ENCODE results near the gene CHFR.
"Not testable (repeated sequence)": the region's sequence is repeated elsewhere in the genome, so short reads cannot be mapped to it uniquely, and the experiment has no call there.

Gene CHFR, protein sequence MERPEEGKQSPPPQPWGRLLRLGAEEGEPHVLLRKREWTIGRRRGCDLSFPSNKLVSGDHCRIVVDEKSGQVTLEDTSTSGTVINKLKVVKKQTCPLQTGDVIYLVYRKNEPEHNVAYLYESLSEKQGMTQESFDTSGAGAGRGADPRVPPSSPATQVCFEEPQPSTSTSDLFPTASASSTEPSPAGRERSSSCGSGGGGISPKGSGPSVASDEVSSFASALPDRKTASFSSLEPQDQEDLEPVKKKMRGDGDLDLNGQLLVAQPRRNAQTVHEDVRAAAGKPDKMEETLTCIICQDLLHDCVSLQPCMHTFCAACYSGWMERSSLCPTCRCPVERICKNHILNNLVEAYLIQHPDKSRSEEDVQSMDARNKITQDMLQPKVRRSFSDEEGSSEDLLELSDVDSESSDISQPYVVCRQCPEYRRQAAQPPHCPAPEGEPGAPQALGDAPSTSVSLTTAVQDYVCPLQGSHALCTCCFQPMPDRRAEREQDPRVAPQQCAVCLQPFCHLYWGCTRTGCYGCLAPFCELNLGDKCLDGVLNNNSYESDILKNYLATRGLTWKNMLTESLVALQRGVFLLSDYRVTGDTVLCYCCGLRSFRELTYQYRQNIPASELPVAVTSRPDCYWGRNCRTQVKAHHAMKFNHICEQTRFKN

GRCh38 chr12:132887513-132888351 is at the start of gene CHFR:
TSS of gene CHFR (minus strand) at chr12:132887605. CDS start at chr12:132887328, 277 bp downstream.
- peak; percentile 97 for DNase-seq

GRCh38 chr12:132936921-132937320 is 49.5 kb upstream of the CHFR start:
- not testable (repeated sequence) for DNase-seq

DNA sequence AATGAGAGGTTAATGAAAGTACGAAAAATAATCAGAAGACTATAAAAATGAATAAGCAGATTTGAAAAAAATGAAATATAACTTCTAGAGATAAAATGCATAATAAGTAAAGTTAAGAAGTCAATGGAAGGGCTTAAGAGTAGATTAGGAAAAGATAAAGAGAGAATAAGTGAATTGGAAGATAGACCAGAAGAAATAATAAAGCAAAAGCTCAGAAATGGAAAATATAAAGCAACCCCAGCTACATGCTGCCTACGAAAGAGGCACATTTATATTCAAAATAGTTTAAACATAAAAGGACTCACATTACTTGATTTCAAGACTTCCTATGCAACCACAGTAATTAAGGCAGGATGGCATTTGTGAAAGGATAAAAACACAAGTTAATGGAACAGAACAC is 48.8 kb upstream of the CHFR start:
- DNase-seq: no peak

GRCh38 chr12:132926415-132926833 is 39.0 kb upstream of the CHFR start:
- no peak for DNase-seq

- DNase-seq: no peak
These were observed 38.4 kb upstream of the CHFR start for GRCh38 chr12:132925597-132926414.

DNA sequence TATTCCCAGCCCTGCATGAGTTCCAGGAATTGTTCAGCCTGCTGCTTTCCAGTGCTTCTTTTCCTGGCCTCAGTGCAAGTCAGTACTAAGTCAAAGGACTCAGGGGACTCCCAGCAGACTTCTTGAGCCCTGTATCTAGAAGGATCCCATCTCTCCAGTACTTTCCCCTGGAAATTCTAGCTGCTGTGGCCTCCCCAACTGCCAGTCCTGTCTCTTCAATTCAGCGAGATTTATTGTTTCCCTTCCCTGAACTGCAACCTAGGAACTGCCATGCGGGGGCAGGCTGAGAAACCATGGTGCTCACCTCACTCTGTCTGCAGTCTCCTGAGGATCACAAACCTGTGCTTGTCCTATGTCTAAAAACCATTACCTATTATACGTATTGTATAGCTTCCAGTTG is 37.0 kb upstream of the CHFR start:
- DNase-seq: no peak

- no peak for DNase-seq
These were observed 36.0 kb upstream of the CHFR start for GRCh38 chr12:132923356-132923909.

GRCh38 chr12:132922676-132923075 is 35.3 kb upstream of the CHFR start:
- no peak for DNase-seq

GRCh38 chr12:132921685-132922084 is 34.3 kb upstream of the CHFR start:
- no peak for DNase-seq

DNA sequence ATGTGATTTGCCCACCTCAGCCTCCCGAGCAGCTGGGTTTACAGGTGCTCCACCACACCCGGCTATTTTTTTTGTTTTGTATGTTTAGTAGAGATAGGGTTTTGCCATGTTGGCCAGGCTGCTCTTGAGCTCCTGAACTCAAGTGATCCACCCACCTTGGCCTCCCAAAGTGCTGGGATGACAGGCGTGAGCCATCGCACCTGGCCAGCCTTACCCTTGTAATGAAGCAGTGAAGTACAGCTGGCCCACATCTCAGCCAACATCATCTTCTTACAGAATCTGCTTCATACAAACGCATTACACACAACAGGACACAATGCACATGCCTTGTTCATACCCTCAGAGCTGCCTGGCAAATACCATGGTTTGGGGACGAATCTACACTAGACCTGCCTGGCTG is 31.3 kb upstream of the CHFR start:
- no peak for DNase-seq

DNA sequence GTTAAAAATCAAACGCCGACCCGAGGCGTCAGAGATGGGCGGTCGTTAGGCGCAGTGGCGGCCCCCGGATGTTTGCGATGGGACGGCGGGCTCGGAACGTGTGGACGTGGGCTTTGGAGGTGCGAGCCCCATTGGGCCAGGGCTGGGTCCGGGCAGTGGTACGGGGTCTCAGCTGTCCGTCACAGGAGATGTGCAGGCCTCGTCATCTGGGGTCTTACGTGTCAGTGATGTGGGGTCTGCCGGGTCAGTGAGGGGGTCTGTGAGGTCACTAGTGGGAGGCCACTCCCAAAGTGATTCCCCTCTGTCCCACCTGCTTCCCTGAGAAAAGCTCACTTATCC is 21.6 kb upstream of the CHFR start:
- no peak for DNase-seq

DNA sequence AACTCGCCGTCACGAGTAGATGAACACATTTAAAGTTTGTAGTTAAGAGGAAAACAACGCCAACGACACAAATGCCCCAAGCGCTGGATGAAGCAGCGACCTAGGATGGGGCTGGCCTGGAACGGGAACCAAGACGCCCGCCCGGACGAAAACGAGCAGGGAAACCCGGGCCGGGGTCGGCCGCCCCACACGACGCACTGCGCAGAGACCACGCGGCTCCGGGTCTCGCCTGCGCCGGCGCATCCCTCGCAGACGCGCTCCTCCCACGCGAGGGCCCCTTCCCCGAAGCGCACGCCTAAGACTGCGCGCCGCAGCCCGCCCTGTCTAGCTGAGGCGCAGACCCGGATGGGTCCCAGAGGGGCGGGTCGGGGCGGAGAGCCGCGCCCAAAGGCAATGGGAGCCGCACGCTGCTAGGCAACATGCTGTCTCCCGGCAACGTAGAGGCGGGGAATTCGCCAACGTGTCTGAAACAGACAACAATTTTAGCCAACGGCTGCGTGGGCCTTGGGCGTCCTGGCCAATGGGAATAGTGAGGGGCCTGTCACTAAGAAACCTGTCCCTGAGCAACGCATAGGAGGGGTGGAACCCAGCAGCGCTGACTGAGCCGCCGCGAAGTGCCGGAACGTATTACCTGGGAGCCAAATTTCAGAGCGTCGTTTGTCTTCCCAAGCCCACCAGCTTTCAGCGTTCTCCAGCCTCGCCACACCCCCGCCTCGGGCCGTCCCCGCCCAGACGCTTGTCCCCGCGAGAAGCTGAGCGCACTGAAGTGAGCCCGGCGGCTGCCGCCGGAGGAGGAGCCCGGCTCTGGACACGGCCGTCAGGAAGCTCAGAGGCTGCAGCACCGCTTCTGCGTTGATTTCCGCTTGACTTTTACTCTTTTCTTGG is 21.0 kb upstream of the CHFR start:
- peak; percentile 94 for DNase-seq

DNA sequence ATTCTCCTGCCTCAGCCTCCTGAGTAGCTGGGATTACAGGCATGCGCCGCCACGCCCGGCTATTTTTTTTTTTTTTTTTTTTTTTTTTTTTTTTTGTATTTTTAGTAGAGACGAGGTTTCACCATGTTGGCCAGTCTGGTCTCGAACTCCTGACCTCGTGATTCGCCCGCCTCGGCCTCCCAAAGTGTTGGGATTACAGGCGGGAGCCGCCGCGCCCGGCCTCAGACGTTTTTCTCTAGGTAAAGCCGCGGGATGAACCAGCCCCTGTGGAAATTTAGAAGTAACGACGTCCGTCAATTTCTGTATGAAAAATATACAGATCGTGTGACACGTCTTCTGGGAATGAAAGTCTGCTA is 20.4 kb upstream of the CHFR start:
- not testable (repeated sequence) for DNase-seq

DNA sequence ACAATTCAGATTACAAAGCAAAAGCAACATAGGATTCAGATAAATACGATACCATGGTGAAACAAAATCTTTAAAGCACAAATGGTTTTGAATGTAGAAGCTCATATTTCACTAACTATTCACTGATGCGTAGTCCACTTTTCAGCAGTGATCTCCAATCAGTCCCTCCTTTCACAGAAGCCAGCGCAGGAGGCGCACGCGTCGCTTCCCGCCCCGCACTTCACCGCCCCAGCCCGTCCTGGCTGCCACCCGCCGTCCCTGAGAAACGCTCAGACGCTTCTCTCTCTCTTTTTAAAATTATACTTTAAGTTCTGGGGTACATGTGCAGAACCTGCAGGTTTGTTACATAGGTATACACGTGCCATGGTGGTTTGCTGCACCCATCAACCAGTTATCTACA is 19.8 kb upstream of the CHFR start:
- no peak for DNase-seq

DNA sequence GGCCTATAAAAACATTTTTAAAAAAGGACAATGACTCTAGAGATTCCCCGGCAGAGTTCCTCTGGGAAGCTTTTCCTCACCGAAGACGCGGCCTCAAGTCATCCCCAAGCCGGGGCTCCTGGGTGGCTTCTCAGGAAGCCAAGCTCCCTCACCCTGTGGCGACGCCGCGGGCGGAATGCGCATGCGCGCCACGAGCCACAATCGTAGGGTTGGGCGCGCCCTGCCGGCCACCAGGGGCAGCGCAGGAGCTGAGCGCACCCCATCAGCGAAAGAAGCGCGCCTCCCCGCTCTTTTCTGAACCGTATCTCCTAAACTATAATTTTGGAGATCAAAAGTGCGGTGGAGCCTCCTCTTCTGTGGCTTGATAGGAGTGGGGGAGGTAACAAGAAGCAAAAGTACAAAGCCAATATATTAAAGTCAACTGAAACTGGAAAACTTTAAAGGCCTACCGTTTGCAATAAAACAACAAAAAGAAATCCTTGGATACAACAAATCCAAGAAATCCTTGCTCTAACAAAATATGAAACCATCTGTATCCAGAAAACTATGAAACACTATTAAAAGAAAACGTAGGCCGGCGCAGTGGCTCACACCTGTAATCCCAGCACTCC is 17.4 kb upstream of the CHFR start:
- DNase-seq: peak; percentile 81

- no peak for DNase-seq
These were observed 11.6 kb upstream of the CHFR start for GRCh38 chr12:132899033-132899432.

DNA sequence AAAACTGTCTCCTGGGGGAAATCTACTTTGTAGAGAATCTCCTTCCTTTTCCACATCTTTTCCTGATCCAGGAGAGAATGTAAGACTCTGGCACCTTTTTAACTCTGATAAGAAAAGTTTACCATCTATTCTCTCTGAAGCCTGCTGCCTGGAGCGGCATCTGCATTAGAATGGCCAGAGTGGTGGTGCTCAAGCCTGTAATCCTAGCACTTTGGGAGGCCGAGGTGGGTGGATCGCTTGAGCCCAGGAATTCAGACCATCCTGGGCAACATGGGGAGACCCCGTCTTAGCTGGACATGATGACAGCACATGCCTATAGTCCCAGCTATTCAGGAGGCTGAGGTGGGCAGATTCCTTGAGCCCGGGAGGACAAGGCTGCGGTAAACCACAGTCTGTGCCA is 1.4 kb upstream of the CHFR start:
- no peak for DNase-seq

- DNase-seq: no peak
These were observed 602 bp downstream of the CHFR start for GRCh38 chr12:132886529-132887477.

GRCh38 chr12:132881818-132882217 is 5.6 kb downstream of the CHFR start:
- no peak for DNase-seq

DNA sequence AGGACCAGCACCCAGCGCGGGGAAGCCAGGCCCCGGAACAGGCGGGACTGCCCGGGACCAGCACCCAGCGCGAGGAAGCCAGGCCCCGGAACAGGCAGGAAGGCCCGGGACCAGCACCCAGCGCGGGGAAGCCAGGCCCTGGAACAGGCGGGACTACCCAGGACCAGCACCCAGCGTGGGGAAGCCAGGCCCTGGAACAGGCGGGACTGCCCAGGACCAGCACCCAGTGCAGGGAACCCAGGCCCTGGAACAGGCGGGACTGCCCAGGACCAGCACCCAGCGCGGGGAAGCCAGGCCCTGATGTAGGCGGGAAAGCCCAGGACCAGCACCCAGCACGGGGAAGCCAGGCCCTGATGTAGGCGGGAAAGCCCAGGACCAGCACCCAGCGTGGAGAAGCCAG is 12.8 kb downstream of the CHFR start:
- not testable (repeated sequence) for DNase-seq

Measured in activated CD4-positive, alpha-beta T cell treated with anti-CD3 and anti-CD28 coated beads, Interleukin-2, amount 50 U/mL, for 16 hours (primary cell).